Chondrocyte (in vitro differentiated cells): ENCODE data around the gene PBX3. TPM values are rescaled to one million over a fixed set of nuclear protein-coding genes. Genes with fewer than 3 reads are reported as not detected.

Experiments
- DNase-seq: peaks from one replicate; pipeline ENCODE4 v3.0.0; 2021; ENCODE audit warnings: mixed read lengths, low spot score
- H3K27ac Mint-ChIP-seq: one replicate; pipeline ENCODE4 v1.8.0; 2021; ENCODE audit warnings: mild to moderate bottlenecking, moderate library complexity, mixed read lengths; ENCODE audit not compliant: unreplicated experiment
- H3K27me3 Mint-ChIP-seq: 2 replicates; pipeline ENCODE4 v1.8.0; 2021; ENCODE audit warnings: low read depth, mixed read lengths
- H3K36me3 Mint-ChIP-seq: 2 replicates; pipeline ENCODE4 v1.8.0; 2021; ENCODE audit warnings: low read depth, mixed read lengths
- H3K4me1 Mint-ChIP-seq: 2 replicates; pipeline ENCODE4 v1.8.0; 2021; ENCODE audit warnings: low read depth, mild to moderate bottlenecking, mixed read lengths
- H3K4me3 Mint-ChIP-seq: one replicate; pipeline ENCODE4 v1.8.0; 2021; ENCODE audit warnings: mild to moderate bottlenecking, moderate library complexity, mixed read lengths; ENCODE audit not compliant: unreplicated experiment
- H3K9me3 Mint-ChIP-seq: 2 replicates; pipeline ENCODE4 v1.8.0; 2021; ENCODE audit warnings: low read depth, mixed read lengths
- CTCF ChIP-seq: fragments of 200-600 bp; sonication (generic); IDR thresholded peaks from 2 replicates; pipeline ENCODE4 v1.5.0; 2021; ENCODE audit warnings: antibody characterized with exemption, mild to moderate bottlenecking, moderate library complexity
- total RNA-seq: library from RNA; stranded (reverse); gene quantifications from 3 replicates; pipeline ENCODE4 v1.2.1, GENCODE V29; 2021

PBX3 gene
- total RNA-seq, 1 donor from 2014 or later = 24.1 TPM

- peaks cover 2% of the 10 kb centered on the region for H3K9me3 Mint-ChIP-seq
- no peak overlapping the region for H3K27ac Mint-ChIP-seq
- H3K4me3 Mint-ChIP-seq = no peak overlapping the region
- no peak for DNase-seq
- H3K4me1 Mint-ChIP-seq = peaks cover 29% of the 10 kb centered on the region
- no peaks in the 10 kb centered on the region for H3K27me3 Mint-ChIP-seq
- no peak for TF ChIP-seq CTCF
- peaks cover 1% of the 10 kb centered on the region for H3K36me3 Mint-ChIP-seq
Observed at GRCh38 chr9:125766468-125767221, 19.5 kb downstream of the PBX3 start.

- no peaks in the 10 kb centered on the region for H3K27me3 Mint-ChIP-seq
- peaks cover 4% of the 10 kb centered on the region for H3K36me3 Mint-ChIP-seq
- peaks cover 26% of the 10 kb centered on the region for H3K4me1 Mint-ChIP-seq
- TF ChIP-seq CTCF = no peak
- no peak for DNase-seq
- H3K4me3 Mint-ChIP-seq = no peak overlapping the region
- H3K9me3 Mint-ChIP-seq = peaks cover 2% of the 10 kb centered on the region
- no peak overlapping the region for H3K27ac Mint-ChIP-seq
Observed at GRCh38 chr9:125767349-125767748, 20.2 kb downstream of the PBX3 start.

DNA sequence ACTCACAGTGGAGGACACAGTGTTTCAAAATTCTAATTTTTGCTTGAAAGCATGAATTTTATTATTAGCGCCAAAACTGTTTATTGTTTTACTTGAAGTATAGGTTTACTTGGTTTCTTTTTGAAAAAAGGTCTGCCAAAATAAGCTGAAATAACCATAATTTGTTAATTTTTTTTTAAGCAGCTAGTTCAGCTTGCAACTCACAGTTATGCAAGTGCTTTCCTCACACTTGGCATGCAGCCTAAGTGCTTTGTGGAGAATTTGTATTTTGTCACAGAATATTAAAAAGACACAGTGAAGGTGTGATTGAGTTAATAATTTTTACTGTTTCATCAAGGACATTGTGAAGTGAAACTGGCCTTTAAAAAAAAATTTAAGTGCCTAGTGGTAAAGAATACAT lies 21.6 kb downstream of the PBX3 start:
- Mint-ChIP-seq H3K36me3 (peaks cover 4% of the 10 kb centered on the region), H3K27ac (no peak overlapping the region)
- TF ChIP-seq CTCF = no peak

DNA sequence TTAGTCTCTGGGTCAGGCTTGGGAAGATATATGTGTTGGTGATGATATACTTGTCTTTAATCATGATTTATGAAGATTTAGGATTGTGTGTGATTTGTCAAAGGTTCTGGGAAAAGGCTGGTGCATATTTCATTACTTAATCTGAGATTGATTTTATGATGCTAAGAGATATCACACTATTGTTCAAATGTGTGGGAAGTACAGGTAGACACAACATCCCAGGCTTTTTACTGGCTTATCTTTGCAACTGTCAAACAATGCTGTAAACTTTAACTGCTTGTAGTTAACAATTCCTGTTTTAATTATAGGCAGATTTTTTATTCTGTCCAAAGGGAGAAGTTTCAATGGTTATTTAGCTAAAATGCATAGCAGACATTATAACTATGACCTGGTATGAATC lies 23.9 kb downstream of the PBX3 start:
- H3K27ac Mint-ChIP-seq = no peak overlapping the region
- no peak for DNase-seq
- H3K36me3 Mint-ChIP-seq = peaks cover 6% of the 10 kb centered on the region

More for the DNA sequence above, 21.6 kb downstream of the PBX3 start:
- H3K9me3 Mint-ChIP-seq = peaks cover 2% of the 10 kb centered on the region
- no peak overlapping the region for H3K4me3 Mint-ChIP-seq
- H3K4me1 Mint-ChIP-seq = peaks cover 14% of the 10 kb centered on the region
- no peak for DNase-seq
- no peaks in the 10 kb centered on the region for H3K27me3 Mint-ChIP-seq

GRCh38 chr9:125772740-125773139 lies 25.6 kb downstream of the PBX3 start:
- no peak for TF ChIP-seq CTCF
- Mint-ChIP-seq H3K27me3 (no peaks in the 10 kb centered on the region), H3K9me3 (peaks cover 13% of the 10 kb centered on the region), H3K4me1 (peaks cover 8% of the 10 kb centered on the region), H3K36me3 (peaks cover 6% of the 10 kb centered on the region), H3K4me3 (no peak overlapping the region), H3K27ac (no peak overlapping the region)
- no peak for DNase-seq

More for the DNA sequence above, 23.9 kb downstream of the PBX3 start:
- no peak for TF ChIP-seq CTCF
- peaks cover 8% of the 10 kb centered on the region for H3K4me1 Mint-ChIP-seq
- no peak overlapping the region for H3K4me3 Mint-ChIP-seq
- peaks cover 12% of the 10 kb centered on the region for H3K9me3 Mint-ChIP-seq
- no peaks in the 10 kb centered on the region for H3K27me3 Mint-ChIP-seq
